SK-N-SH treated with all-trans-retinoic acid at 6 μM for 48 hours (cell line): Measurements from ENCODE around the gene VSIR.

Experiments
- BACH2 ChIP-seq: fragments of 250-450 bp; sonication (Bioruptor Pico); IDR thresholded peaks from 2 replicates; pipeline ENCODE4 v1.9.0; 2021; ENCODE audit warnings: mild to moderate bottlenecking, borderline replicate concordance
- RARB ChIP-seq: fragments of 250-450 bp; sonication (Bioruptor Pico); IDR thresholded peaks from 2 replicates; pipeline ENCODE4 v1.8.0; 2021; ENCODE audit warnings: mild to moderate bottlenecking, moderate library complexity
- TCF4 ChIP-seq: fragments of 250-450 bp; sonication (Bioruptor Pico); IDR thresholded peaks from 2 replicates; pipeline ENCODE4 v1.8.0; 2021; ENCODE audit warnings: mild to moderate bottlenecking, moderate library complexity, borderline replicate concordance
- ZNF70 ChIP-seq: fragments of 450-650 bp; formaldehyde crosslinking; IDR thresholded peaks from 2 replicates; pipeline ENCODE4 v1.5.0; 2020; ENCODE audit warnings: mild to moderate bottlenecking, moderate library complexity

- TF ChIP-seq TCF4 (CRISPR knock-in tag): no peak
- no peak for TF ChIP-seq BACH2 (CRISPR knock-in tag)
- no peak for TF ChIP-seq RARB
- TF ChIP-seq ZNF70: no peak
Measured at GRCh38 chr10:71735709-71736569, 37.4 kb downstream of the VSIR start.
